NCI-H1436 (cell line): ENCODE results near the gene SPNS2.

Source experiments
- DNase-seq: peaks from one replicate; lab custom pipeline; 2025; lab: John Stamatoyannopoulos, UW

SPNS2 gene

GRCh38 chr17:4537451-4538235 lies 39.0 kb downstream of the SPNS2 start:
- no peak for DNase-seq

- DNase-seq = no peak
Measured at GRCh38 chr17:4538236-4539002, 39.7 kb downstream of the SPNS2 start.

- DNase-seq = no peak
Measured at GRCh38 chr17:4539025-4539424, 40.3 kb downstream of the SPNS2 start.

- DNase-seq = no peak
Measured at GRCh38 chr17:4539576-4540223, 41.0 kb downstream of the SPNS2 start.

- no peak for DNase-seq
Measured at GRCh38 chr17:4540224-4540651, 41.6 kb downstream of the SPNS2 start.

GRCh38 chr17:4540687-4541327 lies 42.1 kb downstream of the SPNS2 start:
- DNase-seq = no peak

- no peak for DNase-seq
Measured at GRCh38 chr17:4541328-4542002, 42.8 kb downstream of the SPNS2 start.

- no peak for DNase-seq
Measured at GRCh38 chr17:4542003-4542725, 43.5 kb downstream of the SPNS2 start.

- no peak for DNase-seq
Measured at GRCh38 chr17:4542726-4543191, 44.1 kb downstream of the SPNS2 start.

- DNase-seq = no peak
Measured at GRCh38 chr17:4543557-4544026, 44.9 kb downstream of the SPNS2 start.

- DNase-seq = no peak
Measured at GRCh38 chr17:4544135-4544950, 45.7 kb downstream of the SPNS2 start.

- DNase-seq = no peak
Measured at GRCh38 chr17:4544951-4545216, 46.2 kb downstream of the SPNS2 start.

- no peak for DNase-seq
Measured at GRCh38 chr17:4545217-4545951, 46.7 kb downstream of the SPNS2 start.

GRCh38 chr17:4547118-4547906 lies 48.6 kb downstream of the SPNS2 start:
- no peak for DNase-seq

- no peak for DNase-seq
Measured at GRCh38 chr17:4548061-4548461, 49.4 kb downstream of the SPNS2 start.

- no peak for DNase-seq
Measured at GRCh38 chr17:4548721-4549531, 50.2 kb downstream of the SPNS2 start.

- no peak for DNase-seq
Measured at GRCh38 chr17:4549781-4550533, 51.3 kb downstream of the SPNS2 start.
